ENCODE results near the gene THSD7B. TPM values are rescaled to one million over a fixed set of nuclear protein-coding genes. Genes with fewer than 3 reads are reported as not detected.
"Not testable (repeated sequence)": the region's sequence is repeated elsewhere in the genome, so short reads cannot be mapped to it uniquely, and the experiment has no call there.

The THSD7B gene
- total and polyA plus RNA-seq, 3 donors from 2014 or later = 0.87 to 2.1 (median 1.1) TPM

DNA sequence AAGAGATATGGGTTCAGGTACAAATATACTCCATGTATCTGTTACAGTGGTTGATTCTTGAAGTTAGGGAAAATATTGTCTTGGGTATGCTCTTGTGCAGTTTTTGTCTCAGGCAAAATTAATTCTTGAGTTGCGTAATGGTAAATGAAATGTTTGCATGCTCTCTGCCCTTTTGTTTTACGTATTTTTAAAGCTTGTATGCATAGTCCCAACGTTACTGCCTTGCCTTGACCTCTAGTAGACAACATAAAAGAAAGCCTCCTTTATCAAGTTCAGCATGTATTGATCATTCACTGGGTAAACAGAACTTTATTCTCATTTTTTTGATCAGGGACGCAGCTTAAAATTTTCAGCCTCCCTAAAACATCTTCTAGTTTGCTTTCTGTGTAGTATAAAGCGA is 283.1 kb downstream of the THSD7B start:
- no peak overlapping the region for H3K4me3 ChIP-seq
- no peak for TF ChIP-seq POLR2A (IDR thresholded peaks at IDR 0.05)
- TF ChIP-seq, protein P1, sequence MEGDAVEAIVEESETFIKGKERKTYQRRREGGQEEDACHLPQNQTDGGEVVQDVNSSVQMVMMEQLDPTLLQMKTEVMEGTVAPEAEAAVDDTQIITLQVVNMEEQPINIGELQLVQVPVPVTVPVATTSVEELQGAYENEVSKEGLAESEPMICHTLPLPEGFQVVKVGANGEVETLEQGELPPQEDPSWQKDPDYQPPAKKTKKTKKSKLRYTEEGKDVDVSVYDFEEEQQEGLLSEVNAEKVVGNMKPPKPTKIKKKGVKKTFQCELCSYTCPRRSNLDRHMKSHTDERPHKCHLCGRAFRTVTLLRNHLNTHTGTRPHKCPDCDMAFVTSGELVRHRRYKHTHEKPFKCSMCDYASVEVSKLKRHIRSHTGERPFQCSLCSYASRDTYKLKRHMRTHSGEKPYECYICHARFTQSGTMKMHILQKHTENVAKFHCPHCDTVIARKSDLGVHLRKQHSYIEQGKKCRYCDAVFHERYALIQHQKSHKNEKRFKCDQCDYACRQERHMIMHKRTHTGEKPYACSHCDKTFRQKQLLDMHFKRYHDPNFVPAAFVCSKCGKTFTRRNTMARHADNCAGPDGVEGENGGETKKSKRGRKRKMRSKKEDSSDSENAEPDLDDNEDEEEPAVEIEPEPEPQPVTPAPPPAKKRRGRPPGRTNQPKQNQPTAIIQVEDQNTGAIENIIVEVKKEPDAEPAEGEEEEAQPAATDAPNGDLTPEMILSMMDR (IDR thresholded peaks at IDR 0.05) = no peak
- H3K9me3 ChIP-seq = no peaks in the 10 kb centered on the region
- intact Hi-C loops (cut with DNase I; ENCODE audit: low total_unique reads) = no loop called here
- DNase-seq = no peak
- no peaks in the 10 kb centered on the region for H3K27me3 ChIP-seq
- H3K27ac ChIP-seq = no peak overlapping the region
- no peaks in the 10 kb centered on the region for H3K4me1 ChIP-seq
- no peaks in the 10 kb centered on the region for H3K36me3 ChIP-seq (ENCODE audit: low read depth, missing control alignments)
- 86 to 88% methylated on average over 5 of the region's 5 CpGs for WGBS, 2 donors

DNA sequence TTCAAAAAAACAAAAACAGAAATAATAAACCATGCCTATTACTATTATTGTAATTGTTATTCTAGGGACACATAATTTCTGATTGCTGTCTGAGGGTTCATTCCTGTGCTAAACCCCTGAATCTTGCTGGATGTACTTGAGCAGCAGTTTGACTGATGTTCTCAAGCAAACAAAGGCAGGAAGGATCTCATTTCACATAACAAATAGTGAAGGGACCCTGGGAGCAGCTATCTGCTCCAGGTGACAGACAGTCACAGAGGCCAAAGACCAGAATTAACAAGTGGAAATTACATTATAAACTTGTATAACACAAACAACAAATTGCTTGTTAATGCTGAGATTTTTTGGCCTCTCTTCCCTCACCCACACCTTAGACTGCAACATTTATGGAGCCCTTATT is 284.2 kb downstream of the THSD7B start:
- Histone ChIP-seq H3K27me3 (no peaks in the 10 kb centered on the region), H3K9me3 (no peaks in the 10 kb centered on the region), H3K4me3 (no peak overlapping the region), H3K4me1 (no peaks in the 10 kb centered on the region), H3K36me3 (ENCODE audit: low read depth, missing control alignments) (no peaks in the 10 kb centered on the region), H3K27ac (no peak overlapping the region)
- intact Hi-C loops (cut with DNase I; ENCODE audit: low total_unique reads) = no loop called here
- DNase-seq = no peak
- TF ChIP-seq, protein P1 (IDR thresholded peaks at IDR 0.05) = no peak
- TF ChIP-seq POLR2A (IDR thresholded peaks at IDR 0.05) = no peak

DNA sequence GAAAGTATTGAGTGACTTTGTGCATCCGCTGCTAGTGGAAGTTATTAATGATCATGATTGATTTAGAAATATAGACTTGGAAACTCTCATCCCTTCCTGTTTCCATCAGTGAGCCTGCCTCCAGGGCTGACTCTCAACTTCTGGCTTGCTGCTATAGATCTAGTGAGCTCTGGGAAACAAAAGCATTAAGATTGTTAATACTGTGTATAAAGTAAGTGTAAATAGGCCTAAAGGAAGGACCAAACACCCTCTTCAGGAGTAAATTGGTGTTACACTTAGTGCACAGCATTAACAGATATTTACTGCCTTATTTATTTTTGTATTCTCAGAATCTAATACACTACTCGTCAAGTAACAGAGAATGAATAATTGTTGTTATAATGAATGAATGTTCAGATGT is 285.6 kb downstream of the THSD7B start:
- Histone ChIP-seq H3K36me3 (ENCODE audit: low read depth, missing control alignments) (no peaks in the 10 kb centered on the region), H3K27ac (no peak overlapping the region), H3K4me3 (no peak overlapping the region), H3K27me3 (no peaks in the 10 kb centered on the region), H3K9me3 (no peaks in the 10 kb centered on the region), H3K4me1 (no peaks in the 10 kb centered on the region)
- intact Hi-C loops (cut with DNase I; ENCODE audit: low total_unique reads) = no loop called here
- no peak for DNase-seq
- TF ChIP-seq POLR2A (IDR thresholded peaks at IDR 0.05) = no peak
- TF ChIP-seq, protein P1 (IDR thresholded peaks at IDR 0.05) = peak in 1 of 3 experiments; percentile 17
- 87 to 94% methylated on average over 2 of the region's 2 CpGs for WGBS, 2 donors

DNA sequence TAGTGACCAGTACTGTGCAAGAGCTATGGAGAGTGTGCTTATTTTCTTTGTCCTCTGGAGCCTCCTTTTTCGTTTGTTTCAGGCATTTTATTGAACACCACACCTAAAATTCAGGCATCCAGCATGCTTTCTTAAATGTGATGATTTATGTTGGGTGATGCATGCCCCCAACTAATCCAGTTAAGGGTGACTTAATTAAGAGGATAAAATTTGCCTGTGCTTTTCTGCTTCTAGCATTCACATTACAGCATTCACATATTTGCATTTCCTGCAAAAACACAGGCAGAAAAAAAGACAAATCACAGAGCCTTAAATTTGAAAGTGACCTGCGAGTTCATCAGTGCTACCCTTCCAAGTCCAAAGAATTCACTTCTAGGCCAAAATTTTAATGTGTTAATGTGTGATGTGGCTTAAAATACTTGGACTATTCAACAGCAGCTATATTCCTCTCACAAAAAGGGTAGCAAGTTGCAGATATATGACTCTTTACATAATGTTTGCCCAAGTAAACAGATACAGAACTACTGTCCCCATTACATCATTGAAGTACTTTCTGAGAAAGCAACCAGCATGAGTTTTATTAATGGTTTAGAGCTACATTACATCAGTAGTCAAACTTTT is 286.5 kb downstream of the THSD7B start:
- no peak overlapping the region for H3K4me3 ChIP-seq
- H3K27me3 ChIP-seq = no peaks in the 10 kb centered on the region
- H3K27ac ChIP-seq = no peak overlapping the region
- DNase-seq = no peak
- H3K4me1 ChIP-seq = no peaks in the 10 kb centered on the region
- H3K9me3 ChIP-seq = no peaks in the 10 kb centered on the region
- intact Hi-C loops (cut with DNase I; ENCODE audit: low total_unique reads) = no loop called here
- TF ChIP-seq POLR2A (IDR thresholded peaks at IDR 0.05) = no peak
- TF ChIP-seq, protein P1 (IDR thresholded peaks at IDR 0.05) = no peak
- WGBS, 2 donors = 54 to 70% methylated on average over 2 of the region's 2 CpGs
- H3K36me3 ChIP-seq (ENCODE audit: low read depth, missing control alignments) = no peaks in the 10 kb centered on the region

DNA sequence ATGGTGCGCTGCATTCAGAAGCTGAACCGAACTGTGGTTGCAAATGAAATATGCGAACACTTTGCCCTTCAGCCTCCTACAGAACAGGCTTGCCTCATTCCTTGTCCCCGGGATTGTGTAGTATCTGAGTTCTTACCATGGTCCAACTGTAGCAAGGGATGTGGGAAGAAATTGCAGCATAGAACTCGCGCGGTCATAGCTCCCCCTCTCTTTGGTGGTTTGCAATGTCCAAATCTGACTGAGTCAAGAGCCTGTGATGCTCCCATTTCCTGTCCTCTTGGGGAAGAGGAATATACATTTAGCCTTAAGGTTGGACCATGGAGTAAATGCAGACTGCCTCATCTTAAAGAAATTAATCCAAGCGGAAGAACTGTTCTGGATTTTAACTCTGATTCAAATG is 291.4 kb downstream of the THSD7B start:
- Histone ChIP-seq H3K27ac (no peak overlapping the region), H3K9me3 (no peaks in the 10 kb centered on the region), H3K27me3 (no peaks in the 10 kb centered on the region), H3K4me1 (no peaks in the 10 kb centered on the region), H3K4me3 (no peak overlapping the region), H3K36me3 (ENCODE audit: low read depth, missing control alignments) (no peaks in the 10 kb centered on the region)
- intact Hi-C loops (cut with DNase I; ENCODE audit: low total_unique reads) = no loop called here
- TF ChIP-seq POLR2A (IDR thresholded peaks at IDR 0.05) = no peak
- TF ChIP-seq, protein P1 (IDR thresholded peaks at IDR 0.05) = no peak
- no peak for DNase-seq
- WGBS, 2 donors = 71 to 80% methylated on average over 8 of the region's 8 CpGs

DNA sequence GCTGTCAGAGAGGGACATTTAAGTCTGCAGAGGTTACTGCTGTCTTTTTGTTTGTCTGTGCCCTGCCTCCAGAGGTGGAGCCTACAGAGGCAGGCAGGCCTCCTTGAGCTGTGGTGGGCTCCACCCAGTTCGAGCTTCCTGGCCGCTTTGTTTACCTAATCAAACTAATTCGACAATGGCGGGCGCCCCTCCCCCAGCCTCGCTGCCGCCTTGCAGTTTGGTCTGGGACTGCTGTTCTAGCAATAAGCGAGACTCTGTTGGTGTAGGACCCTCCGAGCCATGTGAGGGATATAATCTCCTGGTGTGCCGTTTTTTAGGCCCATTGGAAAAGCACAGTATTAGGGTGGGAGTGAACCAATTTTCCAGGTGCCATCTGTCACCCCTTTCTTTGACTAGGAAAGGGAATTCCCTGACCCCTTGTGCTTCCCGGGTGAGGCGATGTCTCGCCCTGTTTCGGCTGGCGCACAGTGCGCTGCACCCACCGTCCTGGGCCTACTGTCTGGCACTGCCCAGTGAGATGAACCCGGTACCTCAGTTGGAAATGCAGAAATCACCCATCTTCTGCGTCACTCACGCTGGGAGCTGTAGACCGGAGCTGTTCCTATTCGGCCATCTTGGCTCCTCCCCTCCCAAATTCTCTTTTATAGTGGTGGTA is 310.9 kb downstream of the THSD7B start:
- H3K27me3 ChIP-seq; H3K4me1 ChIP-seq; intact Hi-C loops (cut with DNase I; ENCODE audit: low total_unique reads); H3K4me3 ChIP-seq; DNase-seq; H3K9me3 ChIP-seq; H3K36me3 ChIP-seq (ENCODE audit: low read depth, missing control alignments); H3K27ac ChIP-seq: not testable (repeated sequence)
- WGBS, 2 donors = 95% methylated on average over 21 to 22 of the region's 22 CpGs
